GM21360 (cell line): ENCODE measurements around the gene FNIP1.
"Not testable (repeated sequence)": the region's sequence is repeated elsewhere in the genome, so short reads cannot be mapped to it uniquely, and the experiment has no call there.

Experiments
- ATAC-seq: cut with Tn5 transposase; IDR thresholded peaks from one replicate; pipeline ENCODE4 v1.9.1; 2021; ENCODE audit warnings: mild to moderate bottlenecking, moderate library complexity; ENCODE audit not compliant: unreplicated experiment

Gene FNIP1

DNA sequence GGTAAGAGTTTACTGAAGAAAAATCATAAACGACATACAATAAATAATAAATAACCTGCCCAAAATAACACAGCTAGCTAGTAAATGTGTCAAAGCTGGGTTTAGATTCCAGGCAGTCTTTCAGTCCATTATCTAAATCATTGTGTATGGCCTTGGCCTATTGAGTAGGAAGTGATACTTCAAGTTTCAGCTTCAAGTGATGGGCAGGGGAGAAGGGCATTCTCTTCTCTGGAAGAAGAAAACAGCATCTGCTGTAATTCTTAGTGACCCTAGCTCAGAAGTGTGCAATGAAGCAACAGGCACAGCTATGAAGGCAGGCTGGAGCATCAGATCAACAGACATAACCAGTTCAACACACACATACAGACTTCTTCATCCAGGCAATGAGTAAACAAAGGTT is 42.5 kb downstream of the FNIP1 start:
- no peak for ATAC-seq

DNA sequence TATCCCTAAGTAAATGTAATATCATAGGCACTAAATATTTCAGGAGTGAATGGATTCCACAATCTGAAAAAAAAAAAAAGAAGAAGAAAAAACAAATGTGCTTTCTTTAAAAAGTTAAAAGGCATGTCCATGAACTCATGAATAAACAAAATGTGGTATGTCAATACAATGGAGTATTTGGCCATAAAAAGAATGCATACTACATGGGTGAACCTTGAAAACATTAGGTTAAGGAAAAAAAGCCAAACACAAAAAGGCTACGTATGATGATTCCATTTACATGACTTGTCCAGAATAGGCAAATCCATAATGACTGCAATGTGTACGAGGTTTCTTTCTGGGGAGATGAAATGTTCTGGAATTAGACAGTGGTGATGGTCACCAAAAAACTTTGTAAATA is 45.3 kb downstream of the FNIP1 start:
- ATAC-seq = no peak

DNA sequence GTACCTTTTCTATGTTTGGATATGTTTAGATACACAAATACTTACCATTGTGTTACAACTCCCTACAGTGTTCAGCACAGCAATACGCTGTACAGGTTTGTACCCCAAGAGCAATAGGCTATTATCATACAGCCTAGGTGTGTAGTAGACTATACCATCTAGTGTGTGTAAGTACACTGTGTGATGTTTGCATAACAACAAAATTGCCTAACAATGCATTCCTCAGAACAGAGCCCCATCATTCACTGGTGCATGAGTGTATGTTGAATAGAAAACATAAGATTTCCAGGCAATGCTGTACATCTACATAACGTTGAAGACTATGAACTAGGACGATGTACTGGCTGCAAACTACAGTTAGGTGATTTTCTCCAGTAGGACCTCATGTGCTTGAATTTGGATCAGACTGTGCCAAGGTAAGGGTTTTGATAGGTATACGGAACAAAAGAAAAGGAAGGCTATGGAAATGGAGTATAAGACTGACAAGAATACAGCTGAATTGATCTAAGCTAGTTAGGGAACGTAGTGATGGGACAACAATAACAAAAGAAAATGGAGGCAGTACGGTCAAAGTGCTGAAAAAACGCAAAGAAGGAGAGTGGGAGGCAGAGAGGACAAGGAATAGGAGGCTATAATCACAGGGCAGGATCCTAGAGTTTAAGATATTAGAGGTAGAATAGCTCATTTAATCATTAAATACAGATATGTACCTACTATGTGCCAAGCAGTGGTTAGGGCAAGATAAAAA is 46.9 kb downstream of the FNIP1 start:
- no peak for ATAC-seq

DNA sequence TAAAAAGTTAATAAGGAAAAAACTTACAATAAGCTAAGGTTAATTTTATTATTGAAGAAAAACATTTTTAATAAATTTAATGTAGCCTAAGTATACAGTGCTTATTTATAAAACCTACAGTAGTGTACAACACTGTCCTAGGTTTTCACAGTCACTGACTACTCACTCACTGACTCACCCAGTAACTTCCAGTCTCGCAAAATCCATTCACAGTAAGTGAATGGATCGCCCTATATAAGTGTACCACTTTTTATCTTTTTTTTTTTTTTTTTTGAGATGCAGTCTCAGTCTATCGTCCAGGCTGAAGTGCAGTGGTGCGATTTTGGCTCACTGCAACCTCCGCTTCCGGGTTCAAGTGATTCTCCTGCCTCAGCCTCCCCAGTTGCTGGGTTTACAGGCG is 47.7 kb downstream of the FNIP1 start:
- no peak for ATAC-seq

DNA sequence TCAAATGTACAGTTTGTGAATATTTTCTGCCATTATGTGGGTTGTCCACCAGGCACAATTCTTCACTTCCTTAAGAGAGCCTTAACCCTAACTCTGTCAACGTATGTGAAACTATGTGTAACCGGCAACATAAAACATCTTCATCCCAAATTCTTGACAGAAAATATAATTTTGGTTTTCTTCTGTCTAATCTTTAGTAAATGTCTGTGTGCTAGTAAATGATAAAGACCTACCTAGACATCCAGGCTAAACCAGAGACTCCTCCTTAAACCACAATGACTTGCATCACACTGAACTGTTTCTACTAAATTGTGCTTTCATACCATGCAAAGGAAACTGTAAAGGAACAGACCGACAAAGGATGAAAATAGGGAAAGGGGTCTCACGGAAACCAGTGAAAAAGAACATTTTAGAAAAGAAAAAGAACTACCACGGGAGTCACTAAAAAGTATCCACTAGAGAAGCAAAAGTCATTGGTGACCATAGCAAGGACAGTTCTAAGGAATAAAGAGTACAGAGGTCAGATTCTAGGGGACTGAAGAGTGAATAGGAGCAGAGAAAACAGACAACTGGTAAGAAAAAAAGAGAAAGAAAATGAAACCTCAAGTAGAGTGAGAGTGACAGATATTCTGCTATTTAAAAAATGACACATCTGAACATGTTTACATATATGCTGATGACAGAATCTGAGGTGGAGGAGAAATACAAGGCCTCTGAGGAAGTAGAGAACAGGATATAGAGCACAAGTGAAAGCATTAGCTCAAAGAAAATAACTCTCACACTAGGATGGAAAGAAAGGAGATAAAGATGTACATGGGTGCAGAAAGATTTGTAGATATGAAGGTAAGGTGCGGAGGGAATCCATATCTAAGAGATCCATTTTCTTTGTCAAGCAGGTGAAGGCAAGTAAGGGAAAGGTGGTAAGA is 49.4 kb downstream of the FNIP1 start:
- ATAC-seq = peak; percentile 65

- ATAC-seq = no peak
Measured at GRCh38 chr5:131746423-131746822, 50.4 kb downstream of the FNIP1 start.

DNA sequence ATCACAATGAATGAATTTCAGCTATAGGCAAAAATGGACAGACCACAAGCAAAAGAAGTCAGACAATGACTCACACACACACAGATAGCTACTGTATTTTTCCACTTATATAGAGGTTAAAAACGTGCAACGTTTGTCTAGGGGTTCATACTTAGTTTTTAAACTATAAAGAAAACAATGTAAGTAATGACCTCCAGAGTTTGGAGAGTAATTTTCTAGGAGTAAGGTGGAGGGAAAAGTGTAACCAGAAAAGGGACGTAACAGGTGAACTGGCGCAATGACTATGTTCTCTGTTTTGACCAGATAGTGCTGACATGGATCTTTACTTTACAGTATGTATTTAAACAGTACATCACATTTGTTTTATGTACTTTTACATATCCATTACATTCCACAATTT is 51.1 kb downstream of the FNIP1 start:
- no peak for ATAC-seq

GRCh38 chr5:131745155-131745554 is 51.7 kb downstream of the FNIP1 start:
- no peak for ATAC-seq

DNA sequence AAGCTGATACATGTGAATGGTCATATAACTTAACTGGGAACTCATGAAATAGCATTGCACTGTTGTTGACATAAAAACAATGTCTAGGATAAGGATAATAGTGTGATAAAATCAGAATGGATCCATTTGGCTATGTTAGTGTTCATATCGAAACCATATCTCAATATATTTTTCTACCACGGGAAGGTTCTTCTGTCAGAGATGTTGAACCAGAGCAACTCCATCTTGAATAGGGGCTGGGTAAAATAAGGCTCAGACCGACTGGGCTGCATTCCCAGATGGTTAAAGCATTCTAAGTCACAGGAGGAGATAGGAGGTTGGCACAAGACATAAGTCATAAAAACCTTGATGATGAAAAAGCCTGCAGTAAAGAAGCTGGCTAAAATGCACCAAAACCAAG is 56.3 kb downstream of the FNIP1 start:
- ATAC-seq = no peak

GRCh38 chr5:131735393-131735792 is 61.4 kb downstream of the FNIP1 start:
- ATAC-seq = no peak

GRCh38 chr5:131734939-131735338 is 61.9 kb downstream of the FNIP1 start:
- not testable (repeated sequence) for ATAC-seq

DNA sequence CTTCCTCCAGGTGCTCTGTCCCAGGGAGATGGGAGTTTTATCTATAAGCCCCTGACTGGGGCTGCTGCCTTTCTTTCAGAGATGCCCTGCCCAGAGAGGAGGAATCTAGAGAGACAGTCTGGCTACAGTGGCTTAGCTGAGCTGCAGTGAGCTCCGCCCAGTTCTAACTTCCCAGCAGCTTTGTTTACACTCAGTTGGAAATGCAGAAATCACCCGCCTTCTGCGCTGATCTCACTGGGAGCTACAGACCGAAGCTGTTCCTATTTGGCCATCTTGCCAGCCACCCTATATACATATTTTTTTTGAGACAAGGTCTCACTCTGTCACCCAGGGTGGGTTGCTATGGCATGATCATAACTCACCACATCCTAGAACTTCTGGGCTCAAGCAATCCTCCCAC is 67.5 kb downstream of the FNIP1 start:
- ATAC-seq = not testable (repeated sequence)

GRCh38 chr5:131724089-131724488 is 72.7 kb downstream of the FNIP1 start:
- not testable (repeated sequence) for ATAC-seq

- no peak for ATAC-seq
Measured at GRCh38 chr5:131720714-131721113, 76.1 kb downstream of the FNIP1 start.

- ATAC-seq = no peak
Measured at GRCh38 chr5:131719564-131719963, 77.3 kb downstream of the FNIP1 start.

- ATAC-seq = no peak
Measured at GRCh38 chr5:131718487-131719014, 78.3 kb downstream of the FNIP1 start.

DNA sequence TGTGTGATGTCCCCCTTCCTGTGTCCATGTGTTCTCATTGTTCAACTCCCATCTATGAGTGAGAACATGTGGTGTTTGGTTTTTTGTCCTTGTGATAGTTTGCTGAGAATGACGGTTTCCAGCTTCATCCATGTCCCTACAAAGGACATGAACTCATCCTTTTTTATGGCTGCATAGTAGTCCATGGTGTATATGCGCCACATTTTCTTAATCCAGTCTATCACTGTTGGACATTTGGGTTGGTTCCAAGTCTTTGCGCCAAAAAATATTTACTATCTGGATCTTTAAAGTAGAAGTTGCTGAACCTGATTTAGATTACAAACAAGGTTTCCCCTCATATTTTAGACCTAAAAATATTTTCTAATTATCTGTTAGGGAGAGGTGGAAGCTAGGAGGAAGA is 79.7 kb downstream of the FNIP1 start:
- not testable (repeated sequence) for ATAC-seq

DNA sequence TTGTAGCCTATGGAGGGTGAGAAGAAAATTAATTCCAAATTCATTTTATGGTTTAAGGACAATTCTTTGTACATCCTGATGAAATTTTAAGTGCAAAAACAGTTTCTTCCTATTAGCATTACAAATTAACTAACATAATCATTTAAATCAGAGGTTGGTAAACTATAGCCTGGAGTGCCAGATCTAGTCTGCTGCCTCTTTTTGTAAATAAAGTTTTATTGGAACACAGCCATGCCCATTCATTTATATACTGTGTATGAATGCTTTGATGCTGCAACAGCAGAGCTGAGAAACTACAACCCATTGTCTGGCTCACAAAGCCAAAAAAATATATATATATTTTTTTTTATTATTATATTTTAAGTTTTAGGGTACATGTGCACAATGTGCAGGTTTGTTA is 80.2 kb downstream of the FNIP1 start:
- ATAC-seq = no peak

- ATAC-seq = no peak
Measured at GRCh38 chr5:131710391-131710790, 86.4 kb downstream of the FNIP1 start.

GRCh38 chr5:131709043-131709442 is 87.8 kb downstream of the FNIP1 start:
- no peak for ATAC-seq

DNA sequence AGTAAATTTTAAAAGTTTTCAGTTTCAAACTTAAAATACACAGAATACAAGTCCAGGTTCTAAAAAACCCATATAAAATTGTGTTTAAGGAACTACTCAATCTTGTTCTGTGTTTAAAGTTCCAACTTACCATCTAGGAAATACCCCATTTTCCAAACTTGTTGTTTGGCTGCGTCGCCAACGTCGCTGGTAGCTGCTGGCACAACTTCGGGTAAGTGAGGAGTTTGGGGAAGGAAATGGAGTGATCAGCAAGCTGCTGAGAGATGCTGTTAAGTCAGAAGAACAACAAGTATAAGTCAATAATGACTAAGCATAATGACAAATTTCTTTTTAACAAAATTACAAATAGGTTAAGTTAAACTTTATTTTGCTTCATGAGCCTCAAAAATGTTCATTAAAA is 90.5 kb downstream of the FNIP1 start:
- no peak for ATAC-seq

DNA sequence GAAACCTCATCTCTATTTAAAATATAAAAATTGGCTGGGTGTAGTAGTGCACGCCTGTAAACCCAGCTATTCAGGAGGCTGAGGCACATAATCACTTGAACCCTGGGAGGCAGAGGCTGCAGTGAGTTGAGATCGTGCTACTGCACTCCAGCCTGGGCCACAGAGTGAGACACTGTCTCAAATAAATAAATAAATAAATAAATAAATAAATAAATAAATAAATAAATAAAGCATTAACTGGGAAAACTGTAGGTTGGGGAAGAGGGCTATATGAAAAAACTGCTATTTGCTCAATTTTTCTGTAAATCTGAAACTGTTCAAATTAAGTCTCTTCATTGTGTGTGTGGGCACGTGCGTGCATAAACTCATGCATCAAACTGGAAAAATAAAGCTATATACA is 101.9 kb downstream of the FNIP1 start:
- ATAC-seq = no peak
